DMS153 treated with DMSO at 0.1 percent for 48 hours (cell line): ENCODE results near the gene TNIP2.

ENCODE experiments used
- DNase-seq: peaks from one replicate; lab custom pipeline; 2025; ENCODE audit not compliant: unreplicated experiment; lab: John Stamatoyannopoulos, UW

Gene TNIP2

GRCh38 chr4:2725380-2725779 is 30.8 kb downstream of the TNIP2 start:
- no peak for DNase-seq

GRCh38 chr4:2723751-2724150 is 32.4 kb downstream of the TNIP2 start:
- DNase-seq = no peak

GRCh38 chr4:2722033-2722432 is 34.1 kb downstream of the TNIP2 start:
- DNase-seq = no peak

GRCh38 chr4:2721586-2721985 is 34.5 kb downstream of the TNIP2 start:
- DNase-seq = no peak

GRCh38 chr4:2716236-2716635 is 39.9 kb downstream of the TNIP2 start:
- DNase-seq = no peak

- no peak for DNase-seq
Observed at GRCh38 chr4:2715426-2715825, 40.7 kb downstream of the TNIP2 start.

GRCh38 chr4:2714918-2715317 is 41.2 kb downstream of the TNIP2 start:
- DNase-seq = no peak

GRCh38 chr4:2714061-2714770 is 41.9 kb downstream of the TNIP2 start:
- DNase-seq = peak; percentile 11

GRCh38 chr4:2713337-2713736 is 42.8 kb downstream of the TNIP2 start:
- no peak for DNase-seq

GRCh38 chr4:2712261-2712842 is 43.8 kb downstream of the TNIP2 start:
- no peak for DNase-seq

GRCh38 chr4:2702770-2703169 is 53.4 kb downstream of the TNIP2 start:
- DNase-seq = no peak

- DNase-seq = no peak
Observed at GRCh38 chr4:2702361-2702760, 53.8 kb downstream of the TNIP2 start.

- no peak for DNase-seq
Observed at GRCh38 chr4:2700031-2700430, 56.1 kb downstream of the TNIP2 start.

- DNase-seq = no peak
Observed at GRCh38 chr4:2699534-2699933, 56.6 kb downstream of the TNIP2 start.

GRCh38 chr4:2698951-2699505 is 57.1 kb downstream of the TNIP2 start:
- DNase-seq = no peak

GRCh38 chr4:2698504-2698903 is 57.6 kb downstream of the TNIP2 start:
- DNase-seq = no peak

- DNase-seq = no peak
Observed at GRCh38 chr4:2697995-2698414, 58.1 kb downstream of the TNIP2 start.

- no peak for DNase-seq
Observed at GRCh38 chr4:2696423-2696822, 59.7 kb downstream of the TNIP2 start.

GRCh38 chr4:2695346-2696060 is 60.6 kb downstream of the TNIP2 start:
- no peak for DNase-seq

- no peak for DNase-seq
Observed at GRCh38 chr4:2694691-2695090, 61.4 kb downstream of the TNIP2 start.

- DNase-seq = no peak
Observed at GRCh38 chr4:2691952-2692435, 64.1 kb downstream of the TNIP2 start.
